Neural crest cell (in vitro differentiated cells): ENCODE measurements around the gene HCFC1. TPM values are rescaled to one million over a fixed set of nuclear protein-coding genes. Genes with fewer than 3 reads are reported as not detected.

Experiments
- DNase-seq: peaks from one replicate; pipeline ENCODE4 v3.0.0; 2021; ENCODE audit warnings: low read depth, mixed read lengths, low spot score
- H3K27ac Mint-ChIP-seq: one replicate; pipeline ENCODE4 v1.8.0; 2021; ENCODE audit warnings: mild to moderate bottlenecking, mixed read lengths; ENCODE audit not compliant: unreplicated experiment
- H3K27me3 Mint-ChIP-seq: 2 replicates; pipeline ENCODE4 v1.8.0; 2021; ENCODE audit warnings: low read depth, mild to moderate bottlenecking, mixed read lengths
- H3K36me3 Mint-ChIP-seq: 2 replicates; pipeline ENCODE4 v1.8.0; 2021; ENCODE audit warnings: low read depth, mild to moderate bottlenecking, mixed read lengths
- H3K4me1 Mint-ChIP-seq: 2 replicates; pipeline ENCODE4 v1.8.0; 2021; ENCODE audit warnings: mixed read lengths
- H3K4me3 Mint-ChIP-seq: one replicate; pipeline ENCODE4 v1.8.0; 2021; ENCODE audit warnings: mild to moderate bottlenecking, mixed read lengths
- H3K9me3 Mint-ChIP-seq: 2 replicates; pipeline ENCODE4 v1.8.0; 2021; ENCODE audit warnings: mixed read lengths
- total RNA-seq: library from RNA; stranded (reverse); gene quantifications from 2 replicates; pipeline ENCODE4 v1.2.1, GENCODE V29; 2021
- TF ChIP-seq, protein P1 (sequence below): fragments of 200-600 bp; sonication (generic); conservative IDR thresholded peaks from 2 replicates; pipeline ENCODE4 v1.5.0; 2021; ENCODE audit warnings: antibody characterized with exemption, mild to moderate bottlenecking

Gene HCFC1
- total RNA-seq, 1 donor from 2014 or later, result 168 TPM

DNA sequence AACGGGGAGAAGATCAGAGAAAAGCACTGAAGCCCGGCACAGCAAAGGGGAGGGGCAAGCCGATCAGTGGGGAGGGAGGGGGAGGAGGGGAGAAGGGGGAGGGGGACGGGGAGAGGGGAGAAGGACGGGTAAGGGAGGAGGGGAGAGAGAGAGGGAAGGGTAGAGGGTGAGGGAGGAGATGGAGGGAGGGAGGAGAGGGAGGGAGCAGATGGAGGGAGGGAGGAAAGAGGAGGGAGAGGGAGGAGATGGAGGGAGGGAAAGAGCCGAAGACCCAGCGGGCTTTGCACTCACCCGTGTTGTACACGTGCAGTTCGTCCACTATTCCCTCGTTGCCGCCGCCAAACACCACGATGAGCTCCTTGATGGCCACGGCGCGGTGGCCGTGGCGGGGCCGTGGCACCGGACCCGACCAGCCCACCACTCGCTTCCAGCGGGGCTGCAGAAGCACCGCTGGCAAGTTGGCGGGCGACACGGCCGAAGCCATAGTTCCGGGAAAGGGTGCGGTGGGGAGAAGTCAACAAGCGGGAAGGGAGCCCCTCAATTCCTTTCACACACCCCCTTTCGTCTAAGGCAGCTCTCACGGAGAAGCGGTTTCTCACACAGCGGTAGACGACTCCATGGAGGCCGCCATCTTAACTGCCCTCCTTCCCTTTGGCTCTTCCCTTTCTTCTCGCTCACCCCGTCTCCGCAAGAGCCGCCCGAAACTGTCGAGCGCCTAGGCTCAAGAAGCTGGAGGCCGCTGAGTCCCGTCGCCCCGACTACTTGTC is 1.1 kb downstream of the HCFC1 start:
- H3K27ac Mint-ChIP-seq, result peak overlapping the region; percentile 100
- peaks cover 6% of the 10 kb centered on the region for H3K36me3 Mint-ChIP-seq
- H3K27me3 Mint-ChIP-seq, result peaks cover 7% of the 10 kb centered on the region
- H3K9me3 Mint-ChIP-seq, result no peaks in the 10 kb centered on the region
- peaks cover 56% of the 10 kb centered on the region for H3K4me1 Mint-ChIP-seq
- DNase-seq, result peak; percentile 45
- H3K4me3 Mint-ChIP-seq, result peak overlapping the region; percentile 98
- TF ChIP-seq, protein P1, sequence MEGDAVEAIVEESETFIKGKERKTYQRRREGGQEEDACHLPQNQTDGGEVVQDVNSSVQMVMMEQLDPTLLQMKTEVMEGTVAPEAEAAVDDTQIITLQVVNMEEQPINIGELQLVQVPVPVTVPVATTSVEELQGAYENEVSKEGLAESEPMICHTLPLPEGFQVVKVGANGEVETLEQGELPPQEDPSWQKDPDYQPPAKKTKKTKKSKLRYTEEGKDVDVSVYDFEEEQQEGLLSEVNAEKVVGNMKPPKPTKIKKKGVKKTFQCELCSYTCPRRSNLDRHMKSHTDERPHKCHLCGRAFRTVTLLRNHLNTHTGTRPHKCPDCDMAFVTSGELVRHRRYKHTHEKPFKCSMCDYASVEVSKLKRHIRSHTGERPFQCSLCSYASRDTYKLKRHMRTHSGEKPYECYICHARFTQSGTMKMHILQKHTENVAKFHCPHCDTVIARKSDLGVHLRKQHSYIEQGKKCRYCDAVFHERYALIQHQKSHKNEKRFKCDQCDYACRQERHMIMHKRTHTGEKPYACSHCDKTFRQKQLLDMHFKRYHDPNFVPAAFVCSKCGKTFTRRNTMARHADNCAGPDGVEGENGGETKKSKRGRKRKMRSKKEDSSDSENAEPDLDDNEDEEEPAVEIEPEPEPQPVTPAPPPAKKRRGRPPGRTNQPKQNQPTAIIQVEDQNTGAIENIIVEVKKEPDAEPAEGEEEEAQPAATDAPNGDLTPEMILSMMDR, result no peak

DNA sequence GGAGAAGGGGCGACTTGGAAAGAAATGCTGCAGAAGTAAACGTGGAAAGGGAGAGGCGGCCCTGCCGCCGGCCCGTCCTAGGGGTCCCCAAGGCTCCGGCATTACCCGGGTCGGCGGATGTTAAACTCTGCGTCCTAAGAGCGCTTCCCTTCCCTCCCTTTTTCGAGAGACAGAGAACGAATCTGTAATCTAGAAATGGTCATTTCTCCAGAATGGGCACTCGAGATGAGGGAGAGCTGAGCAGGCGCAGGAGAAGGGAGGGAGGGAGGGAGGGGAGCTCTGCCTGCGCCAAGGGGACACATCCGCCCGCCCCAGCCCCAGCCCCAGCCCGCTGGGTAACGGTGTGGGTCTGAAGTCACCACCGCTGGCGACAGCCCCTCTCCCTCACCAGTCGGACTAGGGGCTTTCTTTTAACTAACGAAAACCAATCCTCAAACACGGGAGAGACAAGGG is 1.7 kb downstream of the HCFC1 start:
- Mint-ChIP-seq H3K9me3 (no peaks in the 10 kb centered on the region), H3K27ac (peak overlapping the region; percentile 89), H3K4me3 (peak overlapping the region; percentile 98), H3K4me1 (peaks cover 53% of the 10 kb centered on the region), H3K27me3 (peaks cover 7% of the 10 kb centered on the region), H3K36me3 (peaks cover 6% of the 10 kb centered on the region)
- DNase-seq, result no peak
- TF ChIP-seq, protein P1, result no peak

DNA sequence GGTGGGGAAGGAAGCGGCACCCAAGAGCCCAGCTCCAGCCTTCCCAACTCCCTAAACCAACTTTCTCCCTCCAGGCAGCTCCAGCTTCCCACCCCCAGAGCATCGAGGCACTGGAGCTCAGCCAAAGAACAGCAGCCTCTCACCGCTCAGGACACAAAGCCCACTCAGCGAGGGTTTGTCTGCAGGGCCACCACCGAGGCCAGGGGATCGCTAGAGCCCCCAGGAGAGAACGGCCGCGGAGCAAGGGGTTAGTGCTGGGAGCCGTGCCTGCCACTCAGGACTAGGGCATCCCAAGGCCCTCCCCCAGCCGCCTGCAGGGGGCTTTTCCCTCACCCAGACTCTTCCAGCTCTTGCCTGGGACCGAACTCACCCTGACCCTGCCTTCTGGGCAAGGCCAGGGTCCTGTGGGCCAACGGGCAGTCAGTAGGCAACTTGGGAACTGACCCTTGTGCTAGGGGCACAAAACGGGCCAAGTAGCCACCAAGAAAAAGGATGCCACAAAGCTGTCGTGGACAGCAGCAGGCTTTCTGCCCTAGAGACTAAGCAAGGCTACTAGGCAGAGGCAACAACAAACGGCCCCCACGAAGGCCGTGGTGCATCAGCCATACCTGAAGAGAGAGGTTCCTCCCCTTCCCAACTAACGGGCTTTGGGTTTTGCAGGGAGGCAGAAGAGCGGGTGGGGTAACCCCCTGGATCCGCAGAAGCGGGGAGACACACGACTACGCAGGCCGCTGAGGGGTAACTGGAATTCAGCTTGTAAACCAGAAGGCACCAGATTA is 2.3 kb downstream of the HCFC1 start:
- Mint-ChIP-seq H3K27ac (peak overlapping the region; percentile 83), H3K4me3 (peak overlapping the region; percentile 98), H3K36me3 (peaks cover 6% of the 10 kb centered on the region), H3K9me3 (no peaks in the 10 kb centered on the region), H3K4me1 (peaks cover 47% of the 10 kb centered on the region), H3K27me3 (peaks cover 7% of the 10 kb centered on the region)
- no peak for DNase-seq
- TF ChIP-seq, protein P1, result peak; percentile 31

DNA sequence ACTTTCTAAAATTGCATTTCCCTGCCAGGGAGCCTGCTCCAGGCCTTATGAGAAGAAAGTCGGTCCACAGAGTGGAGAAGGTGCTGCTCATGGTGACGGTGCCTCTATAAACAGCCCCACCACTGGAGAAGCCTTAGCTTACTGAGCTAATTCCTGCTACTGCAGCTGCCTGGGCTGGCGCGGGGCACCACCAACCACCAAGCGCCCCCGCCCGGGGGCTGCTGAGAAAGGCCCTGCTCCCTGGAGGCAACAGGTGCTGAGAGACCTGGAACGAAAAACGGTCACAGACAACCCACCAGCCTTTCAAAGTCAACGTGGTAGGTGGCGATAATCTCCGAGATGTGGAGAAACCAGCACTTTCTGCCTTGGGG is 2.9 kb downstream of the HCFC1 start:
- Mint-ChIP-seq H3K27ac (no peak overlapping the region), H3K9me3 (no peaks in the 10 kb centered on the region)
- no peak for DNase-seq

DNA sequence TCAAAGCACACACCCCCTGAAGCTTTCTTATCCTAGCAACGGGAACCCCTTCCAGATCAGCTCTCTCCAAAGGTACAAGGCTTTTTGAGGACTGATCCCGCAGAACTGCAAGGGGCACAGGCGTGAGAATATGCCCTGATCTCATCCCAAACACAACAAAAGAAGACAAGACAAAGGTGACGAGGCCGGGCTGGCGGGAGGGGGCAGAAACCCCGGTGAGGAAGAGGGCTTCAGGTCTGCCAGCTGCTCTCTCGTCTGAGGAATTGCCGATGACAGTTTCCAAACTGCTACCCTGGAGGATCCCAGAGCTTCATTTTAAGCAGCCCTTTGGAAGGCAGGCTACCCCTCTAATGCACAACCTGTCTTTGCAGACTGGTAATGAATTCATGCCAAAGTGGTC is 3.4 kb downstream of the HCFC1 start:
- H3K4me1 Mint-ChIP-seq, result peaks cover 36% of the 10 kb centered on the region
- TF ChIP-seq, protein P1, result no peak

More for the DNA sequence above, 2.9 kb downstream of the HCFC1 start:
- Mint-ChIP-seq H3K27me3 (peaks cover 7% of the 10 kb centered on the region), H3K36me3 (peaks cover 6% of the 10 kb centered on the region), H3K4me3 (peak overlapping the region; percentile 98), H3K4me1 (peaks cover 41% of the 10 kb centered on the region)
- TF ChIP-seq, protein P1, result no peak

More for the DNA sequence above, 3.4 kb downstream of the HCFC1 start:
- peak overlapping the region; percentile 98 for H3K4me3 Mint-ChIP-seq
- no peak for DNase-seq
- H3K27me3 Mint-ChIP-seq, result peaks cover 7% of the 10 kb centered on the region
- H3K27ac Mint-ChIP-seq, result peak overlapping the region; percentile 81
- no peaks in the 10 kb centered on the region for H3K9me3 Mint-ChIP-seq
- peaks cover 6% of the 10 kb centered on the region for H3K36me3 Mint-ChIP-seq
